Left ventricle myocardium inferior (tissue), 1 donor: ENCODE measurements around the gene NTMT2. TPM values are rescaled to one million over a fixed set of nuclear protein-coding genes. Genes with fewer than 3 reads are reported as not detected.
A peak's percentile ranks its signal among the peaks of the same experiment; 100 is the strongest.
"Not testable (repeated sequence)": the region's sequence is repeated elsewhere in the genome, so short reads cannot be mapped to it uniquely, and the experiment has no call there.

ENCODE experiments used
- DNase-seq: peaks from one replicate; pipeline ENCODE4 v3.0.0-alpha.2; 2020
- H3K27ac ChIP-seq: fragments of 200-600 bp; replicated peaks from 2 replicates; pipeline ENCODE4 v1.8.0; 2021
- H3K27me3 ChIP-seq: fragments of 200-600 bp; 2 replicates; pipeline ENCODE4 v1.8.0; 2021; ENCODE audit warnings: low read depth
- H3K36me3 ChIP-seq: fragments of 200-600 bp; 2 replicates; pipeline ENCODE4 v1.8.0; 2021
- H3K4me1 ChIP-seq: fragments of 200-600 bp; 2 replicates; pipeline ENCODE4 v1.8.0; 2021
- H3K4me3 ChIP-seq: fragments of 200-600 bp; 2 replicates; pipeline ENCODE4 v1.8.0; 2021; ENCODE audit warnings: mild to moderate bottlenecking, moderate library complexity
- H3K9me3 ChIP-seq: fragments of 200-600 bp; replicated peaks from 2 replicates; pipeline ENCODE4 v1.8.0; 2021
- intact Hi-C: fragments of 100-400 bp; cut with micrococcal nuclease; formaldehyde crosslinking; loops from one replicate; pipeline ENCODE4 v1.11.0; 2022
- total RNA-seq: library from RNA; stranded (reverse); fragmentation: NEBNext Ultra II Directional; extraction: Animal tissue kit (Norgen Biotek cat#: 25700); gene quantifications from one replicate; pipeline ENCODE4 v1.2.1, GENCODE V29; 2021
- TF ChIP-seq, protein P1 (sequence below): fragments of 200-600 bp; IDR thresholded peaks from 2 replicates; pipeline ENCODE4 v1.8.0; 2021; ENCODE audit warnings: antibody characterized with exemption, mild to moderate bottlenecking, borderline replicate concordance
- donor health status: DM: no; HTN: yes; CAD: no; lungs with severe emphysema.

The NTMT2 gene
- total RNA-seq, 1 donor from 2014 or later: 5.7 TPM

- TF ChIP-seq, protein P1, sequence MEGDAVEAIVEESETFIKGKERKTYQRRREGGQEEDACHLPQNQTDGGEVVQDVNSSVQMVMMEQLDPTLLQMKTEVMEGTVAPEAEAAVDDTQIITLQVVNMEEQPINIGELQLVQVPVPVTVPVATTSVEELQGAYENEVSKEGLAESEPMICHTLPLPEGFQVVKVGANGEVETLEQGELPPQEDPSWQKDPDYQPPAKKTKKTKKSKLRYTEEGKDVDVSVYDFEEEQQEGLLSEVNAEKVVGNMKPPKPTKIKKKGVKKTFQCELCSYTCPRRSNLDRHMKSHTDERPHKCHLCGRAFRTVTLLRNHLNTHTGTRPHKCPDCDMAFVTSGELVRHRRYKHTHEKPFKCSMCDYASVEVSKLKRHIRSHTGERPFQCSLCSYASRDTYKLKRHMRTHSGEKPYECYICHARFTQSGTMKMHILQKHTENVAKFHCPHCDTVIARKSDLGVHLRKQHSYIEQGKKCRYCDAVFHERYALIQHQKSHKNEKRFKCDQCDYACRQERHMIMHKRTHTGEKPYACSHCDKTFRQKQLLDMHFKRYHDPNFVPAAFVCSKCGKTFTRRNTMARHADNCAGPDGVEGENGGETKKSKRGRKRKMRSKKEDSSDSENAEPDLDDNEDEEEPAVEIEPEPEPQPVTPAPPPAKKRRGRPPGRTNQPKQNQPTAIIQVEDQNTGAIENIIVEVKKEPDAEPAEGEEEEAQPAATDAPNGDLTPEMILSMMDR: no peak
- intact Hi-C loops: no loop called here
These were observed 12.1 kb downstream of the NTMT2 start for GRCh38 chr1:170157820-170158219.

GRCh38 chr1:170162459-170163246, 16.9 kb downstream of the NTMT2 start:
- peak overlapping the region; percentile 18 for H3K4me3 ChIP-seq
- H3K27me3 ChIP-seq: no peaks in the 10 kb centered on the region
- peaks cover 18% of the 10 kb centered on the region for H3K4me1 ChIP-seq
- H3K27ac ChIP-seq: peak overlapping the region; percentile 68
- TF ChIP-seq, protein P1: no peak
- no peaks in the 10 kb centered on the region for H3K9me3 ChIP-seq
- intact Hi-C loops: no loop called here
- DNase-seq: no peak
- no peaks in the 10 kb centered on the region for H3K36me3 ChIP-seq

More at GRCh38 chr1:170157820-170158219, 12.1 kb downstream of the NTMT2 start:
- Histone ChIP-seq H3K4me3 (no peak overlapping the region), H3K9me3 (peaks cover 19% of the 10 kb centered on the region), H3K27ac (no peak overlapping the region), H3K4me1 (peaks cover 10% of the 10 kb centered on the region), H3K27me3 (no peaks in the 10 kb centered on the region), H3K36me3 (no peaks in the 10 kb centered on the region)
- no peak for DNase-seq

GRCh38 chr1:170164103-170164763, 18.5 kb downstream of the NTMT2 start:
- H3K4me3 ChIP-seq: no peak overlapping the region
- H3K4me1 ChIP-seq: peaks cover 30% of the 10 kb centered on the region
- H3K9me3 ChIP-seq: no peaks in the 10 kb centered on the region
- TF ChIP-seq, protein P1: no peak
- intact Hi-C loops: no loop called here
- no peaks in the 10 kb centered on the region for H3K36me3 ChIP-seq
- no peaks in the 10 kb centered on the region for H3K27me3 ChIP-seq
- no peak overlapping the region for H3K27ac ChIP-seq
- DNase-seq: no peak

- Histone ChIP-seq H3K27me3 (no peaks in the 10 kb centered on the region), H3K36me3 (no peaks in the 10 kb centered on the region)
- intact Hi-C loops: no loop called here
These were observed 20.9 kb downstream of the NTMT2 start for GRCh38 chr1:170166518-170167180.

DNA sequence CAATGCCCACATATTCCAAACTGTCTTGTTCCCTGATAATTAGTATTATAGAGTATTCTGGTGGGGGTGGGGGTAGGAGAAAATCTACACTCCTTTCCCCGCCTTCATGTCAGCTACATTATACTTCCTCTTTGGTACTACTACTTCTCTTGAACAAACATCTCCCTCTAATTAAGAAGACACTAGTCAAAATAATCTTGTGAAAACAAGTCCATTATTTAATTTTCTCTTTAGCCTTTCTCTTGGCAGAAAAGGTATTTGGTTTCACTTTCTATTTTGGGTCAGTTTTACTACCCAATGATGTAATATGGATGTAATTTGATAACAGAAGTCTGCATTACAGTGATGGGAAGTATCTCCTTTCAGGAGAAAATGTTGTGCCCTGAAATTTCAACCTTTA, 22.5 kb downstream of the NTMT2 start:
- intact Hi-C loops: no loop called here
- TF ChIP-seq, protein P1: no peak
- H3K27me3 ChIP-seq: no peaks in the 10 kb centered on the region
- H3K9me3 ChIP-seq: peaks cover 16% of the 10 kb centered on the region
- DNase-seq: no peak
- H3K4me1 ChIP-seq: peaks cover 15% of the 10 kb centered on the region
- H3K27ac ChIP-seq: peak overlapping the region; percentile 3
- H3K36me3 ChIP-seq: no peaks in the 10 kb centered on the region
- H3K4me3 ChIP-seq: peak overlapping the region; percentile 11

More at GRCh38 chr1:170166518-170167180, 20.9 kb downstream of the NTMT2 start:
- Histone ChIP-seq H3K9me3 (peaks cover 14% of the 10 kb centered on the region), H3K4me1 (peaks cover 30% of the 10 kb centered on the region), H3K4me3 (no peak overlapping the region), H3K27ac (no peak overlapping the region)
- DNase-seq: no peak
- TF ChIP-seq, protein P1: no peak

- H3K4me3 ChIP-seq, DNase-seq, H3K36me3 ChIP-seq, H3K27me3 ChIP-seq, intact Hi-C loops, H3K27ac ChIP-seq: not testable (repeated sequence)
- Histone ChIP-seq H3K4me1 (peaks cover 13% of the 10 kb centered on the region), H3K9me3 (peaks cover 16% of the 10 kb centered on the region)
These were observed 24.8 kb downstream of the NTMT2 start for GRCh38 chr1:170170513-170170912.
